Measurements from ENCODE around the gene NAP1L4. TPM values are rescaled to one million over a fixed set of nuclear protein-coding genes. Genes with fewer than 3 reads are reported as not detected.

NAP1L4 gene
- total RNA-seq, 1 donor from 2014 or later, result 154 TPM

DNA sequence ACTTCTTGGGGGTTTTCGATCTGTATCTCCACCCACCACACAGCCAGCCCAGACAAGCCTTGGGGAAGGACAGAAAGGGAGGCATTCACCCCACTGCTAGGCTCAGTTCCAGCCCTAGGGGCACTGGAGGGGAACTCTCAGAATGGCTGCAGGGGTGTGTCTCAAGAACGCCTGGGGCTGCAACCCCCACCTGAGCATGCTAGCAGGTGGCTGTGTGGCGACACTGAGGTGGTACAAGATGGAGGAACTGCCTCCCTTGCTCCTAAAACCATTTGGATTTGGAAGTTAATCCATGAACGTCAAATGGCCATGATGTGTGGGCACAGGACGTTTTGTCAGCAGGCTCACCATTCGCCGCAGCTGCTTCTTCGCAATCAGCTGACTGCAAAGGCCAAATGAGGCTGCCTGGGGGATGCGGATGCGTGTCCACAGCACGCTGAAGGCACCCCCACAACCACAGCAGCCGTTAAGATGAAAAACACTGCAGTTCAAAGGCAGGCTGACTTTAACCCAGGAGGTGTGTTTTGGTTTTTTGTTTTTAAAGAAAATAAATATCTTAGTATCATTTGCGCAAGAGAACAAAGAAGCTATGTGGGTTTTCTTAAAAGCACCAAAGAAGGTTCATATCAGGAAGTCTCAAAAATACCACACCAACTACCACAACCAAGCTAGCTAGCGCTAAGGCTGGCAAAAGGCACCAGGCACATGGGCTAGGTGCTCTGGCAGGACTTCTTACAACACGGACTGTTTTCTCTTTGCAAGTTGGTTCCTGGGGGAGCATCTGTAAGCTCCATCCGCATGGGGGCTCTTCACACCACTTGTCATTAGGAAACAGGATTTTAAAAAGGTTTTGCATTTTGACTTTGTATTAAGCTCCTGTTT, 22.2 kb upstream of the NAP1L4 start:
- intact Hi-C loops (cut with DNase I), result no loop called here
- DNase-seq (no peak), ATAC-seq (ENCODE audit: poor library complexity) (no peak)

DNA sequence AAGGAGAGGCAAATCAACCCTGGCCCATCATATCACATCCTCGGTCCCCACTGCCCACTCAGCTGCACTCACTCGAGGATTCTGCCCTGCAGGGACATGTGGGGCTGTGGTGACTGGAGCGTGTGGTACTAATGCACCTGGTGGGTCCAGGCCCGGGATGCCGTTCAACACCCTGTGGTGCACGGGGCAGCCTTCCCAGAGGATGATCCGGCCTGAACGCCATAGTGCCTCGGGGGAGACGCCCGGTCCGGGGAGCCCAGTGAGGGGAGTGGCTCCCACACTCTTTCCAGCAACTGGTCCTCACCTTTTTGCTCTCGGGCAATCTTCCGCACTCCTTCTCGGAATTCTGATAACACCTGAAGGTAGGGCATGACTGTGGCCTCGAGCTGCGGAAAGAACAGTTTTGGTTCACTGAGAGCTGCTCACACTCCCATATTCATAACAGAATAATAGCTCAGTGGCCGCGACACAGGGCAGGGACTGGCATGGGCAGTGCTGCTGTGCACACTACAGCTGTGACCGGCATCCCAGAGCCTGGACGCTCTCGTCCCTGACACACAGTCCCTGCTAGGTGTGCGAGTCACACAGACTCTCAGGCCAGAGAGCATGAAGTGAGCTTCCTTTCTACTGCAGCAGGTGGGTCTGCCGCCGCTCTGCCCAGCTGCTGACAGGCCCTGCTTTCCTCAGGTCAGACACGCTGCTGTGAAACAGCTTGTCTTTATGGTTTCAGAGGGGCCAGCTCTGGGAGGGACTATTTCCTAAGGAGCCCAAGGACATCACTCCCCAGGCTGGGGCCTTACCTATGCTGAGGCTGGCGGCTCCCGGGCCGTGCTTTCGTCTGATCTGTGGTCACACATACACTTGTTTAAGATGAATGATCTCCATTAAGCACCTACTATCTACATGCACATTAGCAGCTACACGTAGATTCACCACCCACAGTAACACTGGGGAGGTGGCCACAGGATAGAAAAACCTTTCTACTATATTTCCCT, 20.1 kb upstream of the NAP1L4 start:
- ATAC-seq (ENCODE audit: poor library complexity) (no peak), DNase-seq (no peak)
- intact Hi-C loops (cut with DNase I), result no loop called here

DNA sequence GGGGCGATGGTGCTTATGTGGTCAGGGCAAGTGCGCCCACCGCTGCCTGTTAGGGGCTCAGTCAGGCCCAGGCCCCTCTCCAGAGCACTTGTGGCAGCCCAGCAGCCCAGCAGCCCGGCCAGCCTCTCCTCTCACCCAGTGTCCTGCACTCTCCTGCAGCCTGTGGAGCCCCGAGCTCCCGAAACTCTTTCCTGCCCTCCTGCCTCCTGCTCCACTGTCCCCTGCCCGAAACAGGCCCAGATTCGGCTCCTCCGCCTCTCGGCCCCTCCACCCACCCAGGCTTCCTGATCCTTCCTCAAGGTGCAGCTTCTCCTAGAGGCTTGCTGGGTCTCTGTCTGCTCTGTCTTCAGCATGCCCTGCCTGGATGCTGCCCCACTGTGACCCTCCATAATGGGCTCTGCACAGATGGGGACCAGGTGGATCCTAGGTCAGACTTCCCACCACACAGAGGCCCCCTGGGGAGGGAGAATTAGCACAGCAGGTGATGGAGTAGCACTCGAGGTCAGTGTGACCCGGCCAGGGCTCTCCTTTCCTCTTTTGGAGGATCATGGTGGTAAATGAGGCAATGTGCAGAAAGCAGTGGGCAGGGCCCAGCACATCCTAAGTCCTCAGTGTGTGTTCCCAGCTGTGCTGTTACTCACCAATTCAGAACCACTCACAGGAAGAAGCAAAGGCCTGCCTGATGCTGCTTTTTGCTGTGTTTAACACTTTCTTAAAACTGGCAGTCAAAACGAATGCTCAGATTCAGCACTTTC, 18.6 kb upstream of the NAP1L4 start:
- DNase-seq, result no peak
- intact Hi-C loops (cut with DNase I), result no loop called here
- ATAC-seq (ENCODE audit: poor library complexity), result no peak

GRCh38 chr11:3010004-3010403, 17.9 kb upstream of the NAP1L4 start:
- ATAC-seq (ENCODE audit: poor library complexity), result no peak

DNA sequence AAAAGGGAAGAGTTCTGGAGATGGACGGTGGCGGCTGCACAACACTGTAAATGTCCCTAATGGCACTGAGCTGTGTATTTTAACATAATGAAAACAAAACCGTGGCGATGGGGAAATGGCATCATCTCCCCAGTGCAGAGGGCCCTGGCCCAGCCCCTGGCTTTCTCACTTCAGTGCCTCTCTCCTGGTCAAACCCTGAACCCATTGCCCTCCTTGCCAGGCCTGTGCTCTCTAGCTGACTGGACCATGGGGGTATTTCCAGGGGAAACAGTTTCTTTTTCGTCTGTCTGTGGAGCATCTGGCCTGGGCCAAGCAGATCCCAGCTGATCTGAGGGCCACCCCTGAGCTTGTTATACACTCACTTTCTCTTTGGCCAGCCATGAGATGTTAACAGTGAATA, 17.4 kb upstream of the NAP1L4 start:
- ATAC-seq (ENCODE audit: poor library complexity) (no peak), DNase-seq (no peak)
- intact Hi-C loops (cut with DNase I), result no loop called here

More at GRCh38 chr11:3010004-3010403, 17.9 kb upstream of the NAP1L4 start:
- DNase-seq, result no peak
- intact Hi-C loops (cut with DNase I), result no loop called here

DNA sequence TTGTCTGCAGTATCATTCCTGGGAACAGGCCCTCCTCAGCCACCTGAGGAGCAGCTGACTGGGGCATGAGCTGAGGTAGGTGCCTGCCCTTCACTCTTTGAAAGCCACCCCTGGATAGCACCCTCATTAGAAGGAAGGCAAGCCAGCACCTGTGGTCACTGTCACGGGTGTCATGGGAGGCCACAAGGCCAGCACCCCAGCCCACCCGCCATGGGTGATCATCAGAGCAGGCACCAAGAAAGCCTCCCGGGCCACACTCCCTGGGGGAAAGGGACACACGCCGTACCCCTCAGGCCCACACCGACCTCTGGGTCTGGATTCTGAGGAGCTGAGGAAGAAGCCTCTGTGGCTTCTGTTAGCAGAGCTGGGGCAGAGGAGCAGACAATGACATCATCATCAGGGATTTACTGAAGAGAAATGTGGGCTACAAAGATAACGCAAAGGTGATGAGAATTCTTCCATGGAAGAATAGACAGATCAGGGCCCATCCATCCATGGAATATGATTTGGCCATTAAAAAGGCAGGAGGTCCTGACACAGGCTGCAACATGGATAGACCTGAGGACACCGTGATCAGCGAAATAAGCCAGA, 16.7 kb upstream of the NAP1L4 start:
- ATAC-seq (ENCODE audit: poor library complexity) (no peak), DNase-seq (no peak)
- intact Hi-C loops (cut with DNase I), result no loop called here

- ATAC-seq (ENCODE audit: poor library complexity) (no peak), DNase-seq (no peak)
- intact Hi-C loops (cut with DNase I), result no loop called here
Observed at GRCh38 chr11:3007404-3008010, 15.4 kb upstream of the NAP1L4 start.

DNA sequence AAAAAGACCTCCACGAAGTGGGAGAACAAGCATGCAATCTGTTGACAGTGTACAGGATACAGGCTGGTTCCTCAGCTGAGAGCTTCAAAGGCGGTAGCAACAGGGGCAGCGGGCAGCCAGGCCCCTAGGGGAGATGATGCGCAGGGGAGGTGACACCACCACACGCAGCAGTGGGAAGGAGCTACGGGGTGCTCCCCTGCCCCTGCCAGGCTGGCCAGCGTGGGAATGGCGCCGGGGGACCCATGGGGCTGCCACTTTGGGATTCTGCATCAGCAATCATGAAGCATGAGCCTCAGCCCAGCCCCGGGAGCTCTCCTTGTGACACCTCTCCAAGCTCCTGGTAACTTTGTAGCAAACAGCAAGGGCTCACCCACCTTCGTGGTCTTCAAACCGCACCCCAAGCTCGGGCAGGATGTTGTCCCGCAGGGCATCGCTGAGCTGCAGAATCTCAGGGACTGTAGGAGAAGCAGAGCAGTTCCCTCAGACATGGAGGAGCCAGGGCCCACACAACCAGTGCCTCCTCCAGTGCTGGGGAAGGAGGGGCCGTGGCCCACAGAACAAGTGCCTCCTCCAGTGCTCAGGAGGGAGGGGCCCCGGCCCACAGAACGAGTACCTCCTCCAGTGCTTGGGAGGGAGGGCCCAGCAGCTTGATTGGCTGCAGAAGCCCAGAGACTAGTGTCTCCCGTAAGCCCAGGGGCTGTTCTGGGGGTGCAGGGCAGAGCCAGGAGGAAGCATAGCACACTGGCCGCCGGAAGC, 14.6 kb upstream of the NAP1L4 start:
- DNase-seq (no peak), ATAC-seq (ENCODE audit: poor library complexity) (no peak)
- intact Hi-C loops (cut with DNase I), result no loop called here

DNA sequence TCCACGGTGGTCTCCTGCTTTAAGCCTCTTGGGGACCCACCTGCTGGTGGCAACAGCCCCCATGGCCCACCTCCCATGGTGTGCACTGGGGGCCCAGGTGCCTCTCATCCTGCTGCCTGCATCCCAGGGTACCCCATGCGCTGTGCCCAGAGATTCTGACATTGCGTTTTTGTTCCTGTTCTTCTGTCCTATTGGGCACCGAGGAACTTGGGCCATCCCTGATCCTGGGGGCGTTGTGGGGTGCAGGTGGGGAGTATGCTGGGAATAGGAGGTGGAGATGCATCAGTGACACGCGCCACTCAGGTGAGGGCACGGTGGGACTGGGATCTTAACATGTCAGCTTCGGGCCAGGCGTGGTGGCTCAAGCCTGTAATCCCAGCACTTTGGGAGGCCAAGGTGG, 12.4 kb upstream of the NAP1L4 start:
- no peak for ATAC-seq (ENCODE audit: poor library complexity)
- intact Hi-C loops (cut with DNase I), result no loop called here
- DNase-seq, result no peak

DNA sequence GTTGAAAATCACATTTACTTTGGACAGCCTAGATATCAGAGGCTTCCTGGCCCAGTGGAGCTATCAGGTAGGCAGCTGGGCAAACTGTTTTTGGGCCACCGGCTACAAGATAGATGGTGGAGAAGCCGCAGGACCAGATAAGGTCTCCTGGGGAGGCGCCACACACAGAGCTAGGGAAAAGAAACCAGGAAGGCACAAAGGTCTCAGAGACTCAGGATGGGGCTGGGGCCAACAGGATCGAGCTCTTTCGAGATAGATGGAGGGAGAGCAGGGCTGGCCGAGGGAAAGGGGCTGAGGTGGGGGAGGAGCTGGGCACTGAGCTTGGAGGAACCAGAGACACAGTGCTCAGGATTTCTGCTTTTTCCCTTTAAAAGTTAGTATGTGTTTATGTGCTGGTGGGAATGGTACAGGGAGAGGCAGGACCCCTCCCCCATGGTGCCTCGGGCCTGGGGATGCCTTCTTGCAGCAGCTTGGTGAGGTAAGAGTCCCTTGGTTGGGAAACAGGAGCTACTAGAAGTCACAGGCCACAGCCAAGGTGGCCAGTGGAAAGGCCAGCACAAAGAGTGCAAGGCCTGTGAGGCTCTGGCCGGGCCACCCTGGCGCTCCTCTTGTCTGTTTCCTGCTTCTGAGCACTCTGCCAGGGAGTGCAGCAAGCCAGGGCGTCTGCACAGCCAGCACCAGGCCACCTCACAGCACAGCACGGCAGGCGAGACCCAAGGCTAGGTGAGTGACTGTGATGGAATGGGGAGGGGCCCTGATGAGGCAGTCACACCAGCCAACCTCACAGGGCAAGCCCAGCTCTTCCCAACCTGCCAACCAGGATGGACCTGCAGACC, 11.5 kb upstream of the NAP1L4 start:
- DNase-seq (no peak), ATAC-seq (ENCODE audit: poor library complexity) (no peak)
- intact Hi-C loops (cut with DNase I), result no loop called here

- intact Hi-C loops (cut with DNase I), result no loop called here
- DNase-seq, result no peak
- ATAC-seq (ENCODE audit: poor library complexity), result no peak
Observed at GRCh38 chr11:3002871-3003270, 10.7 kb upstream of the NAP1L4 start.

- ATAC-seq (ENCODE audit: poor library complexity), result no peak
- no peak for DNase-seq
- intact Hi-C loops (cut with DNase I), result no loop called here
Observed at GRCh38 chr11:3002351-3002861, 10.3 kb upstream of the NAP1L4 start.

DNA sequence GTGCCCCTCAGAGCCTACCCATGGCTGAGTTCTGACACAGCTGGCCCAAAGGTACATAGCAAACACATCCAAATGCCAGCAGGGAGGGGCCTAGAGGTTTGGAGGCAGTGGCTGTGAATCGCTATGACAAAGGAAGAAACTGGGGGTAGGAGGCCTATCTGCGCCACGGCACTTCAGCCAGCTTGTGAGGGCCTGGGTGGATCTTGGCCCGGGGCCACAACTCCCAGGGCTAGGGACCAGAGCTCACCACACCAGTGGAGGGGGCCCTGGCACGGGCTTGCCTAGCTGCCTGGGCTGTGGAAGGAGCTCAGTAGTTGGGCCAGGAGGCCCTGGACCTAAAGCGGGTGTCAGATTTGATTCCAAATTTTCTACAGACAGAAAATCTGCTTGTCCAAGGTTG, 9.4 kb upstream of the NAP1L4 start:
- ATAC-seq (ENCODE audit: poor library complexity) (peak; percentile 82), DNase-seq (peak; percentile 75)
- intact Hi-C loops (cut with DNase I), result no loop called here

GRCh38 chr11:3000032-3000961, 8.2 kb upstream of the NAP1L4 start:
- ATAC-seq (ENCODE audit: poor library complexity) (peak; percentile 85), DNase-seq (peak; percentile 87)

GRCh38 chr11:2999464-2999998, 7.4 kb upstream of the NAP1L4 start:
- intact Hi-C loops (cut with DNase I), result no loop called here
- DNase-seq (no peak), ATAC-seq (ENCODE audit: poor library complexity) (no peak)

More at GRCh38 chr11:3000032-3000961, 8.2 kb upstream of the NAP1L4 start:
- intact Hi-C loops (cut with DNase I), result no loop called here

All from Right ventricle myocardium superior (tissue), 1 donor.